ENCODE measurements around the gene HDAC9. TPM values are rescaled to one million over a fixed set of nuclear protein-coding genes. Genes with fewer than 3 reads are reported as not detected.

The HDAC9 gene
- total and polyA plus RNA-seq, 4 donors: 2.2 to 41.0 (median 4.1) TPM

DNA sequence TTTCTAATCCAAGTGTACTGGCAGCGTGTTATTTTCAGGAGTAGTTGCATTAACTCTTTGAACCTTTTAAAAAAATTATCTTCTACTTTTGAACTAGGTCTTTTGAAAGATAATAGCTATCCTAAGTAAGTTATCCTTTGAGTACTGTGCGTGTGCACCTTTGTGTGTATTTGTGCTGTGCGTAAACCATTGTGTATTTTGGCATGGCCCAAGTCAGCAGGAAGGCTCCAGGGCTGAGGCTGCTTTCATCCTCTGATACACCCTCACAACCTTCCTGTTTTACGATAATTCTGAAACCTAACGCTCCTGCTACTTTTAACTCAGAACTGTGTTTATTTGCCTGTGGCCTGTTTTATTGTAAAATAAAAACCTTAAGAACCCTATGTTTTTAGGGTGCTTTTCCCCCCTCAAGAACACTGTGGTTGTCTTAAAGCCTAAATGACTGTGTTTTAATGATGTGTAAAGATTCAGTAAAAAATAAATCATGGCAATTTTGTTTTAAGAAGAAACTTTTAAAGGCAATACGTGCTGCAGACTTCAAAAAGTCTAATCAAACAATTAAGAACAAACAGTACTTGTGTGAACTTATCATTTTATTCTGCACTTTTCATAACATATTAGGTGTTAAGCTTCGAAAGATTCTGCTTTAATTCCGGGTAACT is 57.5 kb downstream of the HDAC9 start:
- Histone ChIP-seq H3K36me3 (ENCODE audit: control insufficient read depth in 4 of 4, insufficient read depth in 4 of 4, low read length in 4 of 4) (no peaks in the 10 kb centered on the region), H3K27me3 (ENCODE audit: control insufficient read depth in 3 of 3, insufficient read depth in 3 of 3, low read length in 2 of 3) (no peaks in the 10 kb centered on the region), H3K9me3 (ENCODE audit: control insufficient read depth in 4 of 4, insufficient read depth in 3 of 4, low read length in 3 of 4) (no peaks in the 10 kb centered on the region), H3K4me1 (ENCODE audit: control insufficient read depth in 5 of 5, insufficient read depth in 5 of 5, low read length in 5 of 5) (peaks cover 0 to 2% (median 0%) of the 10 kb centered on the region in 5 donors), H3K4me3 (no peak overlapping the region), H3K27ac (ENCODE audit: low read depth in 1 of 2, low read length in 1 of 2) (peak overlapping the region in 1 of 2 donors; percentile 0), H3K9ac (ENCODE audit: insufficient read depth in 1 of 2, low read length in 2 of 2) (no peak overlapping the region)
- no peak for ATAC-seq (ENCODE audit: insufficient read depth, low FRiP score)
- WGBS, 2 donors: 51 to 55% methylated on average over 8 of the region's 8 CpGs
- TF ChIP-seq, protein P1, sequence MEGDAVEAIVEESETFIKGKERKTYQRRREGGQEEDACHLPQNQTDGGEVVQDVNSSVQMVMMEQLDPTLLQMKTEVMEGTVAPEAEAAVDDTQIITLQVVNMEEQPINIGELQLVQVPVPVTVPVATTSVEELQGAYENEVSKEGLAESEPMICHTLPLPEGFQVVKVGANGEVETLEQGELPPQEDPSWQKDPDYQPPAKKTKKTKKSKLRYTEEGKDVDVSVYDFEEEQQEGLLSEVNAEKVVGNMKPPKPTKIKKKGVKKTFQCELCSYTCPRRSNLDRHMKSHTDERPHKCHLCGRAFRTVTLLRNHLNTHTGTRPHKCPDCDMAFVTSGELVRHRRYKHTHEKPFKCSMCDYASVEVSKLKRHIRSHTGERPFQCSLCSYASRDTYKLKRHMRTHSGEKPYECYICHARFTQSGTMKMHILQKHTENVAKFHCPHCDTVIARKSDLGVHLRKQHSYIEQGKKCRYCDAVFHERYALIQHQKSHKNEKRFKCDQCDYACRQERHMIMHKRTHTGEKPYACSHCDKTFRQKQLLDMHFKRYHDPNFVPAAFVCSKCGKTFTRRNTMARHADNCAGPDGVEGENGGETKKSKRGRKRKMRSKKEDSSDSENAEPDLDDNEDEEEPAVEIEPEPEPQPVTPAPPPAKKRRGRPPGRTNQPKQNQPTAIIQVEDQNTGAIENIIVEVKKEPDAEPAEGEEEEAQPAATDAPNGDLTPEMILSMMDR (IDR thresholded peaks at IDR 0.05; ENCODE audit: control extremely low read depth, extremely low read depth): no peak
- no peak for DNase-seq

DNA sequence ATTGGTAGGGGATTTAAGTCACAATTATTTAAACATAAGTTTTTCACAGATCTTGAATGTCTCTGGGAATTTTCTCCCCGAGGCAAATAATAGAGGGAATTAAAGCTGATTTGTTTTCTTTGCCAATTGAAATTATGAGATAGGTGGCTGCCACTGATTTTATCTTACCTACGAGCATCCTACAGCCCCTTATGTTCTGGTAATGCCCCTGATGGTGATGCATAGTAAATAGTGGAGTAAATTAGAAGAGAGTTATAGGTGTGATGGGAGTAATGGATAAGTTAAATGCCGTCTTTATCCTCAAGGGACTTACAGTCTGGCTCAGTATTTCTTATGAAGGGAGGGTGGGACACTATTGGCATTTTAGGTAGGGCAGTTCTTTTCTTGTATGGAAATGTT is 58.1 kb downstream of the HDAC9 start:
- Histone ChIP-seq H3K27ac (ENCODE audit: low read depth in 1 of 2, low read length in 1 of 2) (no peak overlapping the region), H3K4me1 (ENCODE audit: control insufficient read depth in 5 of 5, insufficient read depth in 5 of 5, low read length in 5 of 5) (peaks cover 0 to 2% (median 0%) of the 10 kb centered on the region in 5 donors), H3K9me3 (ENCODE audit: control insufficient read depth in 4 of 4, insufficient read depth in 3 of 4, low read length in 3 of 4) (no peaks in the 10 kb centered on the region), H3K4me3 (no peak overlapping the region), H3K27me3 (ENCODE audit: control insufficient read depth in 3 of 3, insufficient read depth in 3 of 3, low read length in 2 of 3) (no peaks in the 10 kb centered on the region), H3K9ac (ENCODE audit: insufficient read depth in 1 of 2, low read length in 2 of 2) (no peak overlapping the region), H3K36me3 (ENCODE audit: control insufficient read depth in 4 of 4, insufficient read depth in 4 of 4, low read length in 4 of 4) (no peaks in the 10 kb centered on the region)
- DNase-seq (no peak), ATAC-seq (ENCODE audit: insufficient read depth, low FRiP score) (no peak)
- TF ChIP-seq, protein P1 (IDR thresholded peaks at IDR 0.05; ENCODE audit: control extremely low read depth, extremely low read depth): no peak
- WGBS, 2 donors: 73% methylated on average over 3 of the region's 3 CpGs

DNA sequence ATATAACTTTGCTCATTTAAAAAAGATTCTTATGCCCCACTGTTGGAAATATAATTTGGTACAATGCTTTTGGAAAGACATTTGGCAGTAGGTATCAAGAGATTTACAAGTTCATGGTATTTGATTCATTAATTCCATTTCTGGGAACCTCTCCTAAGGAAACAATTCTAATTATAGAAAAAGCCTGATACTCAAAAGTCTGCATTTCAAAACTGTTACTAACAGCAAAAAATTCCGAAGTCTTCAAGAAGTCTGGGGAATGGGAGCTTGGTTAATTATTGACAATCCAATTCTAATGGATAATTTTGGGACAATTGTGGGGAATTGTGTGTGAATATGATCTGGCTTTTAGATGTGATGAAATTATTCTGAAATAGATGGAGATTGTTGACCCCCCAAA is 59.6 kb downstream of the HDAC9 start:
- H3K36me3 ChIP-seq (ENCODE audit: control insufficient read depth in 4 of 4, insufficient read depth in 4 of 4, low read length in 4 of 4): peaks cover 0 to 2% (median 0%) of the 10 kb centered on the region in 4 donors
- H3K27me3 ChIP-seq (ENCODE audit: control insufficient read depth in 3 of 3, insufficient read depth in 3 of 3, low read length in 2 of 3): no peaks in the 10 kb centered on the region
- H3K9ac ChIP-seq (ENCODE audit: insufficient read depth in 1 of 2, low read length in 2 of 2): no peak overlapping the region
- DNase-seq: no peak
- WGBS, 2 donors: 68 to 79% methylated on average over 1 of the region's 1 CpG
- H3K9me3 ChIP-seq (ENCODE audit: control insufficient read depth in 4 of 4, insufficient read depth in 3 of 4, low read length in 3 of 4): no peaks in the 10 kb centered on the region
- peaks cover 0 to 2% (median 0%) of the 10 kb centered on the region in 5 donors for H3K4me1 ChIP-seq (ENCODE audit: control insufficient read depth in 5 of 5, insufficient read depth in 5 of 5, low read length in 5 of 5)
- no peak overlapping the region for H3K4me3 ChIP-seq
- no peak overlapping the region for H3K27ac ChIP-seq (ENCODE audit: low read depth in 1 of 2, low read length in 1 of 2)
- TF ChIP-seq, protein P1 (IDR thresholded peaks at IDR 0.05; ENCODE audit: control extremely low read depth, extremely low read depth): no peak
- no peak for ATAC-seq (ENCODE audit: insufficient read depth, low FRiP score)

DNA sequence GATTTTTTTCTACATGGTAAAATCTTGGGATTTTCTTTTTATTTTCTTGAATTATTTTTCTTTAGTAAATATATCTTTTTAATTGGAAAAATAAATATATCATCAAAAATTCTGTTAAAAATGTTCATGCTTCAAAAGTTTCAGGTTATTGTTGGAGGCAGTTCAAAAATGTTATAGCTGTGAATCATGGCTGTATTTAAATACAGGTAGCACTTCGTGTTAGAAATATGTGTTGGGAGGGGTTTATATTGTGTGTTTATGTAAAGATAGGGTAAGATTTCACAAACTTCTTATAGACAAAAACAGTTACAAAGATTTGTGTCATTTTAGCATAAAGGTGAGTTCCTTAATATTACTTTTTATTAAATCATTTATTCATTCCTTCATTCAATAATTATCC is 60.4 kb downstream of the HDAC9 start:
- no peak for ATAC-seq (ENCODE audit: insufficient read depth, low FRiP score)
- H3K9me3 ChIP-seq (ENCODE audit: control insufficient read depth in 4 of 4, insufficient read depth in 3 of 4, low read length in 3 of 4): no peaks in the 10 kb centered on the region

More for the DNA sequence above, 60.4 kb downstream of the HDAC9 start:
- Histone ChIP-seq H3K27ac (ENCODE audit: low read depth in 1 of 2, low read length in 1 of 2) (no peak overlapping the region), H3K4me1 (ENCODE audit: control insufficient read depth in 5 of 5, insufficient read depth in 5 of 5, low read length in 5 of 5) (peaks cover 0 to 2% (median 0%) of the 10 kb centered on the region in 5 donors), H3K9ac (ENCODE audit: insufficient read depth in 1 of 2, low read length in 2 of 2) (no peak overlapping the region), H3K36me3 (ENCODE audit: control insufficient read depth in 4 of 4, insufficient read depth in 4 of 4, low read length in 4 of 4) (peaks cover 0 to 2% (median 0%) of the 10 kb centered on the region in 4 donors), H3K27me3 (ENCODE audit: control insufficient read depth in 3 of 3, insufficient read depth in 3 of 3, low read length in 2 of 3) (no peaks in the 10 kb centered on the region), H3K4me3 (no peak overlapping the region)
- 73 to 85% methylated on average over 1 of the region's 1 CpG for WGBS, 2 donors
- no peak for DNase-seq
- TF ChIP-seq, protein P1 (IDR thresholded peaks at IDR 0.05; ENCODE audit: control extremely low read depth, extremely low read depth): no peak
